GM18498 (cell line): ENCODE data around the gene SYTL1.

Source experiments
- ATAC-seq: cut with Tn5 transposase; IDR thresholded peaks from one replicate; pipeline ENCODE4 v1.9.1; 2021; ENCODE audit warnings: mild to moderate bottlenecking, moderate library complexity; ENCODE audit not compliant: unreplicated experiment

The SYTL1 gene

DNA sequence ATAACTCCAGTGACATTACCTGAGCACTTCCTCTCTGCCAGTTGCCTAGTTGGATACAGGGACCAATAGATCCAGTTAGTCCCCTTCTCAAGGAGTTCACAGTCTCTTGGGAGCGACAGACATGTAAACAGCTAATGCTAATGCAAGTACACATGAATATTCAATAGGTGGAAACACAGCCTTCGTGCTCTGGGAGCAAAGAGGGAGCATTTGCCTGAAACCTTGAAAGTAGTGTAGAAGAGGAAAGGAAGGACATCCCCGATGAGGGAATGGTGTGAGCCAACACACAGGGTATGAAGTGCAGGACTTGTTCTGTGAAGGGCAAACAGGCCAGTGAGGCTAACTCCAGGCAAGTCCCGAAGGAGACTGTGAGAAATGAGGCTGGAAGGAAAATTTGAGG, 23.7 kb upstream of the SYTL1 start:
- no peak for ATAC-seq

GRCh38 chr1:27318596-27318995, 23.2 kb upstream of the SYTL1 start:
- no peak for ATAC-seq

DNA sequence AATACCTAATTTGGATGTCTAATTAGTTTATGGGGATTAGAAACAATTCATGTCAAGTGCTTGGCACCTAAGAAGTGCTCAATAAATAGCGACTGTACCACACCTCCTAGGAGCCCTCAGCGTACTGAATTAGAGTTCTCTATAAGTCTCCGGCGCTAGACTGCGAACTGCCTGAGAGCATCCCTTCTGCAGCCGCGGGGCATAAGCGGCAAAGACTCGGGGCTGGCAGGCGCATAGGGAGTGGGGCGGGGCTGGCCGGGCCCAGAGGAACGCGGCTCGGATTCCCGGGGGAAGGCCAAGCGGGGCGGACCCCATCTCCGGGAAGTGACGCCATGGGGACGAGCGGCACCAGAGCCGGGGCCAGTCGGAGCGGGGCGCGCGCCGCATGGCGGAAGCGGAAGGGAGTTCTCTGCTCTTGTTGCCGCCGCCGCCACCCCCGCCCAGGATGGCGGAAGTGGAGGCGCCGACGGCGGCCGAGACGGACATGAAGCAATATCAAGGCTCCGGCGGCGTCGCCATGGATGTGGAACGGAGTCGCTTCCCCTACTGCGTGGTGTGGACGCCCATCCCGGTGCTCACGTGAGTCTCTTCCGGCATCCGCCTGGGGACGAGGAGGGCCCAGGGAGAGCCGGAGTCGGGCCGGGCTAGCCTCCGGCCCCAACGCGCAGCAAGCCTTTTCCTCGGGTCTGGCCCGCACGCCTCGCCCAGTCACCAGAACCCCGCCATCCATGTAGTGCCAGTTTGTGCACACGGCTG, 19.8 kb upstream of the SYTL1 start, which contains the start of gene TMEM222:
TSS of gene TMEM222 (plus strand) at position 351 of the 756 bp plus-strand sequence. CDS start at position 386, 35 bp downstream.
- peak; percentile 95 for ATAC-seq

DNA sequence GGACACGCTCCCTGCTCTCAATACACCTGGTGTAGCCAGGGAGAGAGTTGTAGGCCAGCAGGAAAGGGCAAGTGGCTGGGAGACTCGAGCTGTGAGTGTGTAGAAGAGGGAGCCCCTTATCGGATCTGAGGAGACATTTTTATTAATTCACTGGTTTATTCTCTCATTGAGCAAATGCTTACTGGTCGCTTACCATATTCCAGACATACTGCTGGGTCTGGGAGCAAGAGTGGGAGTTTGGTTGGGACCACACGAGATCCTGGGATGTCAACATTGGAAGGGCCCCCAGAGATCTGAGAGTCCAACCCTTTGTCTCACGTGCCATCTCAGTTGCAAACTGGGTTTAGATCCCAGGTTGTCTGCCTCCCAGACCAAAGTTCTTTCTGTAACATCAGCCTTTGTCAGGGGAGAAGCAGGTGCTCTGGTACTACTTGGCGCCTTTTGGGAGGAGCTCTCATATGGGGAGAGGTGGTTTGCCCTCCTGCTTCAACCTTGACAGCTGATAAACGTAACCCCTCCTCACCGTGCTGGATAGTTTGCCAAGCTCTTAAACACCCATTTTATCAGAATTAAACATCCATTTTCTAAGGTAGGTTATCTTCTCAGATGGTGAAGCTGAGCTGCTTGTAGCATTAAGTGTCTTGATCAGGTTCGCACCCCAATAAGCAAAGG, 19.1 kb upstream of the SYTL1 start:
- ATAC-seq: no peak

DNA sequence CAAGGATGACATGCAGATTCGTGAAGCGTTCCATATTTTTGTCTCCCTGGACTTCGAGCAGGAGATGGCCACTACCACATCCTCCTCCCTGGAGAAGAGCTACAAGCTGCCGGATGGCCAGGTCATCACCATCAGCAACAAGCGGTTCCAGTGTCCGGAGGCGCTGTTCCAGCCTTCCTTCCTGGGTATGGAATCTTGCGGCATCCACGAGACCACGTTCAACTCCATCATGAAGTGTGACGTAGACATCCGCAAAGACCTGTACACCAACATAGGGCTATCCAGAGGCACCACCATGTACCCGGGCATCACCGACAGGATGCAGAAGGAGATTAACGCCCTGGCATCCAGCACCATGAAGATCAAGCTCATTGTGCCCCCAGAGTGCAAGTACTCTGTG, 16.5 kb upstream of the SYTL1 start:
- ATAC-seq: no peak

DNA sequence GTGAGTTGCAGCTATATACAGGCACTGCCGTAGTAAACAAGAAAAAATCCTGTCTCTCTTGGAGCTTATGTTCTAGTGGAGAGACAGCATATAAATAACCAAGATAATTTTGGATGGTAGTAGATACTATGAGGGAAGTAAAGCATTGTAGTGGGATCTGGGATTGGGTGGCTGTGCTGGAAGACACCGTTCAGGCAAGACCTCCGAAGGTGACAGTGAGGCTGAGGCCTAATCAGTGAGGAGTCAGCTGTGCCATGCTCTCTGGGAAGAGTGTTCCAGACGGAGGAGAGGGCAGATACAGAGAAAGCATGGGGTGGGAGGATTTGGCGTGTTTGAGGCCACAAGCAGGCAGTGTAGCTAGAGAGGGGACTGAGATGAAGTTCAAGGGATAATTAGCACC, 13.9 kb upstream of the SYTL1 start:
- no peak for ATAC-seq

- ATAC-seq: no peak
Measured at GRCh38 chr1:27330786-27331185, 11.0 kb upstream of the SYTL1 start.

DNA sequence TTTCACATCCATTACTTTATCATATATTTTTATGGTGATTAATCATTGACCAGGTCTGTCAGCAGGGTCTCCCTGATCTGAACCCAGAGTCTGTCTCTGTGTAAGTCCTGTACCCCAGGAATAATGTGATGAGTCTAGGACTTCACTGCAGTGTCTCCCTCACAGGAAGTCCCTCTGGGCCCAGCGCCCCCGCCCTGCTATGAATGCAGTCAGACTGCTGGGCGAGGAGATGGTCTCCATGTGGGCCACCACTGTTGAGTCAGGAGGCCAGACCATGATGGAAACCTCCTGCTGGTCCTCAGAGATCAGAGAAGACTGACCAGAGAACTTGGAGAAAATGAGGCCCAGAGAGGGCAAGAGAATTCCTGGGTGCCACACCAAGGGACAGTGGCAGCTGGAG, 10.4 kb upstream of the SYTL1 start:
- ATAC-seq: no peak

GRCh38 chr1:27331922-27332321, 9.9 kb upstream of the SYTL1 start:
- no peak for ATAC-seq

DNA sequence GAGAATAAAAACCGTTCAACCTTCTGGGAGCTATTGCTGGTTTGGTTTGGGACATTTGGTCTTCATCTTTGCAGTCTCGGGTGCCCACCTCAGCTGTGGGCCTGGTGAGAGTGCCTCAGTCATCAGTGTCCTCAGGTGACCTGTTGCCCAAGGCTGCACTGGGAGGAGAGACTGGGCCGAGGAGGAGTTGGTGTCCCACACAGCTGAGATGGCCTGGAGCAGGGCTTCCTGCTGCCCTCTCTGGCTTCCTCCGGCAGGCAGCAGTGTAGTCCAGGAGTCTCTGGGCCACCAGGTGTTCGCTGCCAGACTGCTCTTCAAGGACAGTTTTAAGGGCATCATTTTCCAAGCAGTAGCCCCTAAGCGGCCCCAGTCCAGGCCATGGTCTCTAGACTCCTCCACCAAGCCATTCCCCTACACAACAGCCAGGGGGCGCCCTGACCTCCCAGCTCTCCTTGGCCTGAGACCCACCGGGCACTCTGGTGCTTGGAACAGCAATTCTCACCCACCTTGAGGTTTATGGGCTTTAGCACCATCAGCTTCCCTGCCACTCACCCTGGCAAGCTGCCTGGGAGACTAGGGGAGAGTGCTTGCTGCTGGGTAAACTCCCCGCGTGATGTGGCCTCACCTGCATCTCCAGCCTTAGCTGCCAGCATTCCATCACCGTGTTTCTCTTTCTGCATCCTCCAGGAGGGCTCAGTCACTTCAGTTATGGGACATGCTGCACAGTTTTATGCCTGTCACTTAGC, 9.1 kb upstream of the SYTL1 start:
- ATAC-seq: no peak

- no peak for ATAC-seq
Measured at GRCh38 chr1:27333717-27334279, 8.0 kb upstream of the SYTL1 start.

- no peak for ATAC-seq
Measured at GRCh38 chr1:27335506-27336422, 6.1 kb upstream of the SYTL1 start.

DNA sequence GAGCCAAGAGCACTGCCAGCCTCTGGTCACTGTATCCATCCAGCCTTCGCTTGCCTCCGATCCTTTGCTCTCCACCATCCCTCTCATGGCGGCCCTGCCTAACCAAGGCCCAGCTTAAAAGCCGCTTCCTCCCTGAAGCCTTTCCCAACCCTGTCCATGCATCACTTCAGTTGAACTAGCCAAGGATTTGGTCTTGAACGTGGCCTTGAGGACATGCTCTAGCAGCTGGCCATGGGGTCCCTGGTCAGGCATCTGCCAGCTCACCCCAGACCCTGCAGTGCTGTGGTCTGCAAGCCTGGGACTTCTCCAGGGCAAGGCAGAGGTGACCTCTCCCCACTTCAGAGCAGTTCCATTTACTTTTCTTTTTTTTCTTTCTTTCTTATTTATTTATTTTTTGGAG, 5.1 kb upstream of the SYTL1 start:
- ATAC-seq: no peak

DNA sequence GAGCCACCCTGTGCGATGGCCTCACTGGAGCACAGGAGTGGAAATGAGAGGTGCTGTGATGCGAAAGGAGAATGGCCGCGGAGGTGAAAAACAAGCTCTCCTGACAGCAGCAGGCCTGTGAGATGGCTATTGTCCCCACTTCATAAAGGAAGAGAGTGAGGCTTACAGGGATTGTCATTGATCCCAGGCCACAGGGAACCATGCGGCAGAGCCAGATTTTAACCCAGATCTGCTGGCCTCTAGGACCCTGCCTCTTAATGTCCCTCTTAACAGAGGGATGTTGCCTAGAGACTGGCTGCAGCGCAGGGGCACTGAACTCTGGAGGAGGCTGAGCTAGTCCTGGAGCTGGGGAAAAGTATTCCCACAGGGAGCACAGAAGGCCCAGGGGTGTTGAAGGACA, 3.1 kb upstream of the SYTL1 start:
- no peak for ATAC-seq

GRCh38 chr1:27339213-27339612, 2.6 kb upstream of the SYTL1 start:
- ATAC-seq: no peak

- ATAC-seq: no peak
Measured at GRCh38 chr1:27342391-27342777, 562 bp downstream of the SYTL1 start.

GRCh38 chr1:27342778-27343638, 1.2 kb downstream of the SYTL1 start:
- peak; percentile 36 for ATAC-seq

GRCh38 chr1:27343639-27344025, 1.8 kb downstream of the SYTL1 start:
- no peak for ATAC-seq

DNA sequence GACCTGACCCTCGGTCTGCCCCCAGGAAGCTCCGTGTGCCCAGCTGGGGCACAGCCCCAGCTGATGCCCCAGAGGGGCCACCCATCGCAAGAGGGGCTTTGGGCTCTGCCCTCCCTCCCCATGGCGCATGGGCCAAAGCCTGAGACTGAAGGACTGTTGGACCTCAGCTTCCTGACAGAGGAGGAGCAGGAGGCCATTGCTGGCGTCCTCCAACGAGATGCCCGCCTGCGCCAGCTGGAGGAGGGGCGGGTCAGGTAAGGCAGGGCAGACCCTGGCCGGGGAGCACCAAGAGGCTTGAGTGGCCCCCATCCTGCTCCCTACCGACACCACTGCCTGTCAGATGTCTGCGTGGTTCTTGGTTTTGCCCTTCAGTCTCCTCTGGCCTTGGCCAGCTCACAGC, 3.5 kb downstream of the SYTL1 start:
- no peak for ATAC-seq

DNA sequence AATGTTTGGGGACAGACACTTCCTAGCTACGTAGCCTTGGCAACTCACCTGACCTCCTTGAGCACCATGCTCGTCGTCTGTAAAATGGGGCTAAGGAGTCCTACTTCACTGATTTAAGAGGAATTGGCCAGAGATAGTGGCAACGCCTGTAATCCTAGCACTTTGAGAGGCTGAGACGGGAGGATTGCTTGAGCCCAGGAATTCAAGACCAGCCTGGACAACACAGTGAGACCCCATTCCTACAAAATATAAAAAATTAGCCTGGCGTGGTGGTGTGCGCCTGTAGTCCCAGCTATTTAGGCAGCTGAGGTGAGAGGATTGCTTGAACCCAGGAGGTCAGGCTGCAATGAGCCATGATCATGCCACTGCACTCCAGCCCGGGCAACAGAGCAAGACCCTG, 4.5 kb downstream of the SYTL1 start:
- ATAC-seq: no peak
